Naive thymus-derived CD8-positive, alpha-beta T cell (primary cell): ENCODE measurements around the gene GPR78. TPM values are rescaled to one million over a fixed set of nuclear protein-coding genes. Genes with fewer than 3 reads are reported as not detected.

Experiments used
- ATAC-seq, 2 donors: fragments of 150-1000 bp; cut with Tn5 transposase in 1 of 2; sonication (Bioruptor Pico), chemical (Tn5 transposase) in 1 of 2; 1 replicate in 1 of 2; 2 replicates in 1 of 2; pipeline ENCODE4 v1.10.0; 2021; ENCODE audit warnings: mild to moderate bottlenecking in 2 of 2, moderate library complexity in 2 of 2
- POLR2A ChIA-PET: fragments of 350-600 bp; sonication (Branson Sonifier 250); formaldehyde crosslinking; loops from one replicate; lab custom pipeline; 2021; ENCODE audit warnings: antibody characterized with exemption; lab: Charles Lee
- DNase-seq, 10 donors: peaks; one replicate each; pipeline versions ENCODE4 v3.0.0 to v3.0.0-alpha.2; 2020 to 2022
- H3K27ac Mint-ChIP-seq, 10 donors: one replicate each; pipeline ENCODE4 v1.8.0; 2020 to 2022; ENCODE audit warnings: mild to moderate bottlenecking in 10 of 10, mixed read lengths in 10 of 10, moderate library complexity in 4 of 10, inconsistent platforms in 1 of 10
- H3K27me3 Mint-ChIP-seq, 5 donors: one replicate each; pipeline ENCODE4 v1.8.0; 2021 to 2022; ENCODE audit warnings: mixed read lengths in 5 of 5
- H3K36me3 Mint-ChIP-seq, 3 donors: one replicate each; pipeline ENCODE4 v1.8.0; 2020 to 2022; ENCODE audit warnings: mixed read lengths in 3 of 3, mild to moderate bottlenecking in 2 of 3, inconsistent platforms in 1 of 3
- H3K4me1 Mint-ChIP-seq, 4 donors: one replicate each; pipeline ENCODE4 v1.8.0; 2021 to 2022; ENCODE audit warnings: mixed read lengths in 4 of 4
- H3K4me3 Mint-ChIP-seq, 10 donors: one replicate each; pipeline ENCODE4 v1.8.0; 2020 to 2022; ENCODE audit warnings: mild to moderate bottlenecking in 10 of 10, mixed read lengths in 10 of 10, moderate library complexity in 6 of 10, inconsistent platforms in 1 of 10
- H3K9me3 Mint-ChIP-seq, 9 donors: one replicate each; pipeline ENCODE4 v1.8.0; 2020 to 2022; ENCODE audit warnings: mixed read lengths in 9 of 9, mild to moderate bottlenecking in 3 of 9, inconsistent platforms in 1 of 9, moderate library complexity in 1 of 9
- polyA plus RNA-seq, 3 donors: library from polyadenylated mRNA; unstranded; fragments of 300-500 nt; fragmentation: Illumina TruSeq; gene quantifications; one replicate each; pipeline ENCODE4 v1.2.3, GENCODE V29; 2021
- total RNA-seq, 8 experiments: library from RNA in 2 of 8; stranded (reverse) in 2 of 8; gene quantifications; one replicate each; pipeline ENCODE4 v1.2.3 and lab custom pipeline; 2021 to 2026

The GPR78 gene
- total and polyA plus RNA-seq, 5 experiments from 2014 or later = not detected

DNA sequence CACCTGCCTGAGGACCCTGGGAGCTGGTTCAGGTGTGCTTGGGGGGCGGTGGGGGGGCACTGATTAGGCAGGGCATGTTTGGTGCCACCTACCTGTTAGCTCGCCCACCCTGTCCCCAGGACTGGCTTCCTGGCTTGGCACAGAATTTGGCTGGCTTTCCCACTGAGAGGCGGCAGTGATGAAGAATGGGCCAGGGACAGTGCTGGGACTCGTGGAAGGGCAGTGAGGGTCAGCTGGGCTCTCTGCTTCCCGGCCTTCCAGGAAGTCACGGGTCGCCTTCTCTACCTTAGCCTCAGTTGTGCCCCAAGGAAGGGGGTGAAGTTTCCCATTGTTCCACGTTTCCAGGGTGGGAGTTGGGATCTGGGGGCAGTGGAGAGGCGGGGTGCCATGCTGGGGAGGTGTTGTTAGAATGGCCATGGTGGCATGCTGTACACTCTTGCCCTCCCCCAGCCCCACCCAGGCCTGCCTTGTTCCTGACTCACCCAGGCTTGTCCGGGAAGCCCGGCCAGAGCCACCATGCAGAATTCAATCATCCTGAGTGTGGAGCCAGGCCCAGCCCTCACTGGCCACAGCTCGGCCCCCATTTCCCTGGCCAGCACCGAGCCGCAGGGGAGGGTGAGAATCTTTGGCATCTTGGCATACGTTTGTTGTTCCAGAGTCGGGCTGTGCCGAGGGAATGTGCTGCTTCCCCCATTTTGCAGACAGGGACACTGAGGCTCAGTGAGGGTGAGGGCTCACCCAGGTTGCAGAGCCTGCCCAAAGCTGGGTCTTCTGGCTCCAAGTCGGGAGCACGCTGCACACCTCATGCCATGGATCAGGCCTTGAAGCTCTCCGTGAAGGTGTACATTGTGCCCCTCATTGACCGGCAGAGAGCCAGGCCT lies 21.9 kb upstream of the GPR78 start:
- peak in 1 of 10 donors; percentile 21 for DNase-seq
- POLR2A ChIA-PET = no interaction called here
- H3K27ac Mint-ChIP-seq = no peak overlapping the region

DNA sequence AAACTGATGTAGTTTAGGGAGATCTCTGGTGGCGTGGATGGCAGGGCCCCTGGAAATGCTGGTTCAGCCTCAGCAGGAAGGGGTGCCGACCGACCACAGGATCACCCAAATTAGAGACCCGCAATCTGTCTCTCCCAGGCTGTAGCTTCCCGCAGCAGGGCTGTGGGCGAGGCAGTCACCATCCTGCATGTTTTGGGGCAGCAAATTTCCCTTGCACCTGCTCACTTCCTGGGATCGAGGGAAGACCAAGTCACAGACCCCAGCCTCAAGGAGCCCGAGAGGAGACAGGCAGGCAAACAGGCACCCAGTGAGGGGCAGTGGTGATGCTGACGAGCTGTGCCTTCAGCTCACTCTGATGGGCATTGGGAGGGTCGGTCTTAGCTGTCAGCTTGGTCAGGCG lies 21.2 kb upstream of the GPR78 start:
- no peak overlapping the region for H3K4me3 Mint-ChIP-seq
- H3K27ac Mint-ChIP-seq = no peak overlapping the region

More for the DNA sequence above, 21.9 kb upstream of the GPR78 start:
- H3K4me3 Mint-ChIP-seq = no peak overlapping the region
- peaks cover 0 to 10% (median 1%) of the 10 kb centered on the region in 5 donors for H3K27me3 Mint-ChIP-seq
- no peaks in the 10 kb centered on the region for H3K36me3 Mint-ChIP-seq
- H3K4me1 Mint-ChIP-seq = no peaks in the 10 kb centered on the region
- ATAC-seq = no peak
- peaks cover 0 to 2% (median 0%) of the 10 kb centered on the region in 9 donors for H3K9me3 Mint-ChIP-seq

DNA sequence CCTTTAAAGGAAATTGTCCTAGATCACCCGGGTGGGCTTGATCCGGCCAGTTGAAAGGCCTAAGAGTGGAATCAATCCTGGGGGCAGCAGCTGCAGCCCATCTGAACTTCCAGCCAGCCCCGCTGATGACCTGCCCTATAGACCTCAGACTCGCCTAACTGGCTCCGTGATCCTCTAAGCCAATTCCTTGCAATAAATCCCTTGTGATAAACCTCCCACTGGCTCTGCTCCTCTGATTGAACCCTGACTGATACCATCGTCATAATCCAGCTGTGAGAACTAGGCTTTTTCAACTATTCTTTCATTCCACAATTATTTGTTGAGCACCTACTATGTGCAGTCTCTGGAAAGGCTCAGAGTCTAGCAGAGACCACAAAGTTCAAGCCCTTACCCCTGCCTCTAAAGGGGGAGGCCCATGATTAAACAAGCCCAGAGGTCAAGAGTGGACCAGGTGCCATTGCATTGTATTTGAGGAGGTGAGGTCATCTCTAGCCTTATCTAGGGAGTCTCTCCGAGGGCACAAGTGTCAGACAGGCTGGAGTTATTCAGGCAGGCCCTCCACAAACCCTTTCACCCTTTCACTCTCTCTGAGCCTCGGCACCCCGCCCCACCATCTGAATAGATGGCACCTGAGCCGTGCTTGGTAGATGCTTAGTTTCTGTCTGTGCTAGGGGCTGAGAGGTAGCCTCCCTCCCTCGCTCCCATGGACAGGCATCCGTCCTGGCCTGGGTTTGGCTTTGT lies 20.5 kb upstream of the GPR78 start:
- no peaks in the 10 kb centered on the region for H3K9me3 Mint-ChIP-seq
- no peaks in the 10 kb centered on the region for H3K4me1 Mint-ChIP-seq
- peak in 1 of 10 donors; percentile 24 for DNase-seq
- no peaks in the 10 kb centered on the region for H3K36me3 Mint-ChIP-seq
- H3K4me3 Mint-ChIP-seq = no peak overlapping the region
- peaks cover 0 to 10% (median 1%) of the 10 kb centered on the region in 5 donors for H3K27me3 Mint-ChIP-seq
- no peak for ATAC-seq
- POLR2A ChIA-PET = no interaction called here
- no peak overlapping the region for H3K27ac Mint-ChIP-seq

More for the DNA sequence above, 21.2 kb upstream of the GPR78 start:
- DNase-seq (peak in 1 of 10 donors; percentile 34), ATAC-seq (no peak)
- POLR2A ChIA-PET = no interaction called here
- Mint-ChIP-seq H3K9me3 (peaks cover 0 to 2% (median 0%) of the 10 kb centered on the region in 9 donors), H3K4me1 (no peaks in the 10 kb centered on the region), H3K36me3 (no peaks in the 10 kb centered on the region), H3K27me3 (peaks cover 0 to 10% (median 1%) of the 10 kb centered on the region in 5 donors)

DNA sequence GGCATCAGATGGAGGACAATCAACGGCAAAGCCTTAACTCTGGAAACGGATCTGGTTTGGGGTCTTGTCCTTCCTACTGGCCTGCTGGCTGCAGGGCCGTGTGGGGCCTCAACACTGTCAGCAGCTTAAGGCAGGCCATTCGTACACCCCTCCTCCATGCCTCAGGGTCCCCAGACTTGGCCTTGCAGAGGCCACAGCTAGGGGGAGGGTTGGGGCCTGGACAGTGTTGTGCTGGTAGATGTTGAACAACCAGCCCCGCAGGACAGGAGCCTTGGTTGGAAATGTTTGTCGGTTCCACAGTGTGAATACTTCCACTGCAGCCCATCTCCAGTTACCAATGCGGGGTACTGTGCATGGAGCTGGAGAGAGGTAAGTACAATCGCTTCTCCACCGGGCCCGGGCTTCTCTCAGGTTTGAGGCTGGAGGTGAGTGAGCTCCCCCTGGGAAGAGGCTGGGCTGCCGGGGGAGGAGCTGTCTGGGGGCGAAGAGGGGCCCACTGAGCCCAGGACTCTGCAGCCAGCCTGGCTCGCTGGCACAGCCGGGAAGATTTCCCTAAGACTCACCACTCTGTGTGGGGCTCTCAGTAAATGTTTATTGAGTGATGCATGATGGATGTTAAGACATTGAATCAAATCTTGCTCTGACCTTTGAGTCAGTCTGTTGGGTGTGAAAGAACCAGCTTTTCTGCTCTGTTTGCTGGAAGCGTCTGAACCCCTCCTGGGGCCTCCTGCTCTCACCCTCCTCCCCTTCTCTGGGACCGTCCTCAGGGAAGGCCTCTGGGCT lies 19.7 kb upstream of the GPR78 start:
- ATAC-seq = no peak
- Mint-ChIP-seq H3K27me3 (peaks cover 0 to 10% (median 1%) of the 10 kb centered on the region in 5 donors), H3K4me3 (no peak overlapping the region), H3K4me1 (no peaks in the 10 kb centered on the region), H3K27ac (no peak overlapping the region), H3K9me3 (no peaks in the 10 kb centered on the region), H3K36me3 (no peaks in the 10 kb centered on the region)
- DNase-seq = peak in 1 of 10 donors; percentile 45
- POLR2A ChIA-PET = no interaction called here

DNA sequence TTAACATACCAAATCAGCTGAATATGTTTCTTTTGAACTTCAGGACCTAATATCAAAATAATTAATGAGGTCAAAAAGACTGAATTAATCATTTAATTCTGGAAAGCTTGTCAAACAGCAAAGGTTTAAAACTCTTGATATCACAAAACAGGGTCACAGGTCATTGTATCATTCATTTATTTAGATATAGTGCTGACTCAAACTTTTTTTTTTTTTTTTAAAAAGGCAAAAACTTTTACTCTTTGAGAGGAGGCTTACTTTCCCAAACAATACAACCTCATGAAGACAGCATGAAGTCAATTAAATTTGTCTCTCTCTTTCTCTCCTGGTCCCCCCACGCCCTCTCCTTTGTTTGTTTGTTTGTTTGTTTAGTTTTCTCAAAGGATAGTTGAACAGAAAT lies 15.6 kb upstream of the GPR78 start:
- ATAC-seq = no peak
- no peaks in the 10 kb centered on the region for H3K9me3 Mint-ChIP-seq
- H3K4me3 Mint-ChIP-seq = no peak overlapping the region
- no peak overlapping the region for H3K27ac Mint-ChIP-seq
- H3K4me1 Mint-ChIP-seq = no peaks in the 10 kb centered on the region
- no peaks in the 10 kb centered on the region for H3K36me3 Mint-ChIP-seq
- H3K27me3 Mint-ChIP-seq = peaks cover 2 to 11% (median 10%) of the 10 kb centered on the region in 5 donors
- no peak for DNase-seq
- POLR2A ChIA-PET = no interaction called here

DNA sequence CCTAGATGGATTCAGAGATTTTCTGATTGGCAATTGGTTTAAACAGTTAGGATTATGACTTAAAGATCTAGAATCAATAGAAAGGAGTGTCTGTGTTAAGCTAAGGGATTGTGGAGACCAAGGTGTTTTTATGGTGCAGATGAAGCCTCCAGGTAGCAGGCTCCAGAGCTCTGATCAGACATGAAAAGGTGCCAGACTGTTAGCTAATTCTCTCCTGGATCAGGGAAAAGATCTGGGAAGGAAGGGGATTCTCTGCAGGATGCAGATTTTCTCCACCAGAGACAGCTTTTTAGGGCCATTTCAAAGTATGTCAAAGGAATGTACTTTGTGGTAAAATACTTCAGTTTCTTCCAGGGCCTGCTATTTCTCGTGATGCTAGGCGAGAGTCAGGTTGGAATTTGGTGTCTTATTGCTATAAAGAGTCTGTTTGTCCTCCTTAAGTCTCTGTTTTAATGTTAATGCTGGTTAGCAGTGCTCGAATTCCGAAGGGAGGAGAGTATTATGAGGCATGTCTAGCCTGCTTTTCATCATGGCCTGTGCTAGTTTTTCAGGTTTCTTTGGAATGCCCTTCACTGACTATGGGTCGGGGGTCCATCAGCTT lies 12.0 kb upstream of the GPR78 start:
- H3K9me3 Mint-ChIP-seq = no peaks in the 10 kb centered on the region
- no peaks in the 10 kb centered on the region for H3K4me1 Mint-ChIP-seq
- H3K36me3 Mint-ChIP-seq = no peaks in the 10 kb centered on the region
- H3K27ac Mint-ChIP-seq = no peak overlapping the region
- POLR2A ChIA-PET = no interaction called here
- no peak overlapping the region for H3K4me3 Mint-ChIP-seq
- H3K27me3 Mint-ChIP-seq = peaks cover 1 to 11% (median 3%) of the 10 kb centered on the region in 5 donors
- ATAC-seq (no peak), DNase-seq (no peak)

DNA sequence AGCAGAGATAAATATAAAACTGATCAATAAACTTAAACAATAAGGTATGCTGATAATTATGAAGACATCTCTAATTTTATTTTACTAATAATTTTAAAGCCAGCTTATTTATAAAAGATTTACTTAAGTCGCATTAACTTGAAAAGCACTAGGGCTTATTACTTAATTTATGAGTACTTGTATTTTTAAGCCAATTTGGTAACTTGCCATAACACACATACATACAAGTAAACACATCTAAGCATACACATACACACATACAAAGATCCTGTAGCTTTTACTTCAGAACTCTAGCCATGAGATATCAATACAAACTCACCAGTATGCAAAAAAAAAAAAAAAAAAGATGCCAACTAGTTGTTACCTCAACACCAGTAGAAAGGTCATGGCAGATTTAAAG lies 10.0 kb upstream of the GPR78 start:
- Mint-ChIP-seq H3K4me1 (no peaks in the 10 kb centered on the region), H3K27ac (no peak overlapping the region), H3K36me3 (no peaks in the 10 kb centered on the region), H3K9me3 (no peaks in the 10 kb centered on the region), H3K4me3 (no peak overlapping the region), H3K27me3 (peaks cover 1 to 13% (median 3%) of the 10 kb centered on the region in 5 donors)
- DNase-seq (no peak), ATAC-seq (no peak)
- POLR2A ChIA-PET = no interaction called here

DNA sequence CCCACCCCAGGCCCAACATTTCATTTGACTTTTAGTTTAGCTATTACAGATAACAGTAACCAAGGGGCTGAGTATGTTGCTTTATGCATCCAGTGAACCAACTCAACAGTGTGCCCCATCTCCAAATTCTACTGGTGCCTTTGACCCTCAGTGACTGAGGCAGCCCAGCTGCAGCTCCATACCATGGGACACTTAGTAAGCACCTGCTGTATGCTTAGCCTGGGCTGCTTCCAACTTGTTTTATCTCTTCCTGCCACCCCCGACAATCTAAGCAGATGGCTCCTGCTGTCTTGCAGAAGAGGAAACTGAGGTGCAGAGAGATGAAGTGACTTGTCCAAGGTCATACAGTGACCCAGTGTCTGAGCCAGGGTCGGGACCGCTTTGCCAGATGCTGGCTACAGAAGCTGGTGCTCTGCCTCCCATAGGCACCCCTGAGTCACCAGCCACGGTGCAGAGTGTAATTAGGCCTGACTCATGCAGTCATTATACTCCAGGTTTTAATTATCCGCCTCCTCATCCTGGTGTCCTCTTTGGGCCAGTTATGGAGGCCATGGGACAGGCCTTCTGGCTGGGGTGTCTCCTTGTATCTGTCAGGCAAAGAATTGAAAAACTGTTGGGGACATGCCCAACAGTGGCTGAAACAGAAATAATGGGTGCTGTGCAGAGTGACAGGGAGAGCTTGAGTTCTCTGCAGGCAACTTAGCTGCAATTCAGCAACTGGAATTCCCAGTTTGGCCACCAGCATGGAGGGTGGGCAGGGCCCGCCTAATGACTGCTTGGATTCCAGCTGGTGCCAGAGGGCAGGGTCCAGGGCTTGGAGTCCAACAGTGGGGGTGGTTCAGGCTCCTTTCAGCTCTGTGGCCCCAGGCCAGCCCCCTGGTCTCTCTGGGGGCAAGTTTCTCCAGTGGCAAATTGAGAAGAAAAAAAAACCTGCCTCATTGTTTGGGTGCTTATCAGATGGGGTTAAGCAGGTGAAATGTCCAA lies 8.2 kb upstream of the GPR78 start:
- peaks cover 2 to 25% (median 5%) of the 10 kb centered on the region in 5 donors for H3K27me3 Mint-ChIP-seq
- H3K4me3 Mint-ChIP-seq = no peak overlapping the region
- no peaks in the 10 kb centered on the region for H3K4me1 Mint-ChIP-seq
- POLR2A ChIA-PET = no interaction called here
- ATAC-seq = no peak
- H3K36me3 Mint-ChIP-seq = no peaks in the 10 kb centered on the region
- DNase-seq = peak in 1 of 10 donors; percentile 46
- H3K9me3 Mint-ChIP-seq = no peaks in the 10 kb centered on the region
- H3K27ac Mint-ChIP-seq = no peak overlapping the region

DNA sequence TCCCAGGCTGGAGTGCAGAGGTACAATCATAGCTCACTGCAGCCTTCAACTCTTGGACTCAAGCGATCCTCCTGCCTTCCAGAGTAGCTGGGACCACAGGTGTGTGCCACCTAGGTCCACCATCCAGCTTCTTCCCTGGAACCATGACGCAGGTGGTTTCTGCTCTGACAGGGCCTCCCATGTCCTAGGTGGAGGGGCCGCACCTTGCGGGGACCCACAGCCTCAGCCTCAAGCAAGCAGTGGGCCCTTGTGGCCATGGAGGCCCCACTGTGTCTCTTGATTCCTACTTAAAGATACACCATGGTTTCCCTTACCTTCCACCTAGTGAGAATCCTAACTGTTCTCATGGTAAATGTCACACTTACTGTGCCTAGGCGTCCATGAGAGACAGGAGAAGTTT lies 6.9 kb upstream of the GPR78 start:
- Mint-ChIP-seq H3K27me3 (peaks cover 8 to 33% (median 13%) of the 10 kb centered on the region in 5 donors), H3K4me3 (no peak overlapping the region), H3K4me1 (no peaks in the 10 kb centered on the region), H3K9me3 (no peaks in the 10 kb centered on the region), H3K27ac (no peak overlapping the region), H3K36me3 (no peaks in the 10 kb centered on the region)
- POLR2A ChIA-PET = no interaction called here
- DNase-seq (no peak), ATAC-seq (no peak)

DNA sequence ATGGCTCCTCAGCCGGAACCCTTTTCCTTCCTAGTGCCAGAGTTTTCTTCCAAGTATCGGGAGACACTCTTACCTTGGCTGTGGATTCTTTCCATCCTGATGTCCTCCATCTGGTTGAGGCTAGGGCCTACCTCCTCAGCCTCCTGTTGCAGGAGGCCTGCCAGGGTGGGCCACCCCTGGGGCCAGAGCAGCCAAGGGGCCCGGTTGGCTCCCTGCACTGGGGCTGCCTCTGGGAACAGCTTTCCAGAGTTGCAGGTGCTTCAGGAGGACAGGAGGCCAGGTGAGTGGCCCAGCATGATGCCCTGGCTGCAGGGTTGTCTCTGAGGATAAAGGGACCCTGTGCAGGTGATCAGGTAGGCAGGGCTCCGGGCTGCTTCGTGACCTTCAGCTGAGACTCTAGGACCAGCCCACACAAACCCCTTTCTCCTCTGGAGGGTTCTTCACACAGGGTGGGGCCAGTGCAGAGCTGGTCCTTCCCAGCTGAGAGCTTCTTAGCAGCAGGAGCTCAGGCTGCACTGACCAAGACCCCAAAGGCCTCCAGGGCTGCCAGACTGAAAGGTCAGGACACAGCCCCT lies 5.3 kb upstream of the GPR78 start:
- no peaks in the 10 kb centered on the region for H3K36me3 Mint-ChIP-seq
- no peaks in the 10 kb centered on the region for H3K4me1 Mint-ChIP-seq
- peaks cover 13 to 49% (median 19%) of the 10 kb centered on the region in 5 donors for H3K27me3 Mint-ChIP-seq
- POLR2A ChIA-PET = no interaction called here
- peaks cover 0 to 5% (median 0%) of the 10 kb centered on the region in 9 donors for H3K9me3 Mint-ChIP-seq
- no peak overlapping the region for H3K27ac Mint-ChIP-seq
- DNase-seq = peak in 1 of 10 donors; percentile 37
- ATAC-seq = no peak
- H3K4me3 Mint-ChIP-seq = no peak overlapping the region

DNA sequence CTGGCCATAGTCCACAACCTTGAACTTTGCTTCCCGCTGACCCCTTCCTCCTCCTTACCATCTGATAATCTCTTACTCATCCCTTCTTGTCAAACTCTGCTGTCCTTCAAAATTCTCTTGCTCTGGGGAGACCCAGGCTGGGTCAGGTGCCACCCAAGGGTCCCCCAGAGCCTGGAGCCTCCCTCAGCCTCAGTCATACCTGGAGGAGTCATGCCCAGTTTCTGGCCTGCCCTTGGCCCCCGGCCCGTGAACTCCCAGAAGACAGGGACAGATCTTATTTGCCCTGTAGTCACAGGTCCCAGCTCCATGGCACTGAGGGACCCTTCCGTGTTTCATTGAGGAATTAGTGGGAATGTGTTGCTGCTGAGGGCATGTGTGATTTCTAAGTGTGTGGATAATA lies 4.7 kb upstream of the GPR78 start:
- H3K36me3 Mint-ChIP-seq = no peaks in the 10 kb centered on the region
- POLR2A ChIA-PET = no interaction called here
- H3K27ac Mint-ChIP-seq = no peak overlapping the region
- DNase-seq (peak in 1 of 10 donors; percentile 31), ATAC-seq (no peak)
- H3K4me1 Mint-ChIP-seq = no peaks in the 10 kb centered on the region
- H3K27me3 Mint-ChIP-seq = peaks cover 13 to 54% (median 20%) of the 10 kb centered on the region in 5 donors
- H3K4me3 Mint-ChIP-seq = no peak overlapping the region
- H3K9me3 Mint-ChIP-seq = peaks cover 0 to 5% (median 0%) of the 10 kb centered on the region in 9 donors
